LNCAP (cell line): Measurements from ENCODE around the gene MAP4.

Source experiments
- CTCF ChIP-seq: fragments of 450-650 bp; IDR thresholded peaks from 2 replicates; pipeline ENCODE4 v1.5.1; 2017; ENCODE audit warnings: mild to moderate bottlenecking

Gene MAP4

DNA sequence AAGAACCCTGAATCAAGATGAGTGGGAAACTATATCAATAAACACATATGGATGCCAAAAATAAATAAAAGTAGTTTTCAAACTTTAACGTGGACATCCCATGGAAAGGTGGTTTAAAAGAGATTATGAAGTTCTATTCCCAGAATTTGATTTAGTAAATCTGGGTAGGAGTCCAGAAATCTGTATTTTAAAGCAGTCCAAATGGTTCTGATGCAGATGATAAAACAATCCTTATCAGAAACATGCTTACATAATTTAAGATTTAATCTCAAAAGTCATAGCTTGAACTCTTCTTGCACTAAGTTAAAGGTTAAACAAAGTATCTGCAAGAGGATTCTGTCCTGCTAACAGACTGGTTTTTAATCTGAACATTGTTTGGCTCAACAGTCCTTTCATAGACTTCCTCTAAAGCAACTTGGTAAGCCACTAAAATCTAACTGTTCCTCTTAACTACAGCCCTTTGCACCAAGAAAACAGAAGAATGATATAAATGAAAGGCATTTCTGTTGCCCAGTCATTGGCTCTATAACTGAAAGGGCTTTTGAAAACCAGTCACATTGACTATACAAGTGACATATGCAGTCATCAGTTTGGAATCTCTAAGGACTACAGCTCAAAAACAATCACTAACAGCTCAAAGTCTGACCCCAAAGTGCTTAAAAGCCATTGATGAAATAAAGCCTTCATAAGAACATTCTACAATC is 23.4 kb upstream of the MAP4 start:
- TF ChIP-seq CTCF, result no peak

GRCh38 chr3:48038971-48039481 is 22.8 kb upstream of the MAP4 start:
- TF ChIP-seq CTCF, result no peak

DNA sequence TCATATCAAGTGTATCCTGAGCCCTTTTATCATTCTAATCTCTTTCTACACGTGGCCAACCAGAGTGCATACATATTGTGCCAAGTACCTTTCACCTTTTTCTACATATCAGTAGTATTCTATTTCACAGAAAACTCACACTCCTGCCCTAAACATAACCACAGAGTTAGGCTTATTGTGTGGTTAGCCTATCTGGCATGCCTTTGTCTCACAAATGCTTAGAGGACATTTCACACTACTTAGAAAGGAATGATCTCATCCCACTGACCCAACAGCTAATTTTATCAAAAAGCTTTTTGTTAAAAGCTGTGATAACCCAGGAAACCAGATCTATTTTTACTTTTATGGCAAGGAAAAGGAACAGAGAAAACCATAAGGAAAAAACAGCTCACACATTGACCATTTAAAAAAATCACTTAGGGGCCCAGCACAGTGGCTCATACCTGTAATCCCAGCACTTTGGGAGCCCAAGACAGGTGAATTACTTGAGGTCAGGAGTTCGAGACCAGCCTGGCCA is 17.8 kb upstream of the MAP4 start:
- TF ChIP-seq CTCF, result no peak

DNA sequence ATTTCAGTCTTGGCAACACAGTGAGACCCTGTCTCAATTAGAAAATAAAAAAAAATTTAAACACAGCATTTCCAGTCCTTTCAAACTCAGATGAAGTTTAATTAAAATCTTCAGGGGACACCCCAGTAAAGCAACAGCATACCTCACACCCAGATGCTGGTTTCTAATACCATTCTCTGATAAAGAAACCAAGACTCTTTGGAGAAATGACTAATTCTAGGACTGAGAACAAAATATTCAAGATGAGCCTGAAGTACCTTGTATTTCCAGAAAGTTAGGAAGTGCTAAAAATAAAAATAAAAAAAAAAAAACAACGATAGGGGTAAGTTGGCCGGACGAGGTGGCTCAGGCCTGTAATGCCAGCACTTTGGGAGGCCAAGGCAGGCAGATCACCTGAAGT is 14.0 kb upstream of the MAP4 start:
- no peak for TF ChIP-seq CTCF

GRCh38 chr3:48026951-48027908 is 11.0 kb upstream of the MAP4 start:
- no peak for TF ChIP-seq CTCF

DNA sequence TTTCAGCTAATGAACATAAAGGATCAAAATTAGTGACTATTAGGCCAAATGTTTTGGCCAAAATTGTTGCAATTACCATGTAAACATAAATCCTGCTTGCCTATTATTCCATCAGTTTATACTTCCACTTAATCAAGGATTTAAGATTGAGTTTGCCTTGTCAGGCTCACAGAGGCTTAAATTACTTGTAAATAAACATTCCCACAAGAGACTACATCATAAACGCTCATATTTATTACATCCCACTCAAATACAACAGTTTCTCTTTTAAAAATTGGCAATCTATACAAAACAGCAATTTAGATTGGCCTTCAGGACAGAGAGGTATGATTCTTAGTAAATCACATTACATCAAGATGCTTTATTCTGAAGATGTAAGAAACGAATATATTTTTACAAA is 9.9 kb upstream of the MAP4 start:
- TF ChIP-seq CTCF, result no peak

DNA sequence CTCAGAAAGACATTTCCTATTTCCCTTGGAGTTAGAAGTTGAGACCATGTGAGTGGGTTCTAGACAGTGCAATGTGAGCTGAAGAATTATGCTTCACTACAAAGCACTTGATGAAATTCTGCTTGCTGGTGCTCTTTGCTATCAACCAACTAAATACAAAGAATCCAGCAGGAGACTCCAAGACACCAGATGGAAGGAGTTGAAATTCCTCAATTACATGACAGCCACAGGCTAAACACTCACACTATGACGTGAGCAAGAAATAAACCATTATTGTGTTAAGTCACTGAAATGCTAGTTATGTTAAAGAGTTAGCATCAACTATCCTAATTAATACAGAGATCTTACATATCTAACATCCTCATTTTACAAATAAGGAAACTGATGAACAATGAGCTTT is 8.2 kb upstream of the MAP4 start:
- TF ChIP-seq CTCF, result no peak
